Ishikawa (cell line): ENCODE results near the gene FAM114A2.

Source experiments
- CEBPB ChIP-seq: IDR thresholded peaks from 2 replicates; pipeline ENCODE4 v1.6.1; 2012
- CREB1 ChIP-seq: IDR thresholded peaks from 2 replicates; pipeline ENCODE4 v1.6.1; 2012; ENCODE audit warnings: low read depth
- EGR1 ChIP-seq: IDR thresholded peaks from 2 replicates; pipeline ENCODE4 v1.6.1; 2012
- EP300 ChIP-seq: IDR thresholded peaks from 2 replicates; pipeline ENCODE4 v1.6.1; 2012; ENCODE audit warnings: borderline replicate concordance
- FOXM1 ChIP-seq: IDR thresholded peaks from 2 replicates; pipeline ENCODE4 v1.6.1; 2012; ENCODE audit warnings: low read depth, borderline replicate concordance
- NFIC ChIP-seq: IDR thresholded peaks from 2 replicates; pipeline ENCODE4 v1.6.1; 2012
- RAD21 ChIP-seq: IDR thresholded peaks from 2 replicates; pipeline ENCODE4 v1.6.1; 2012; ENCODE audit warnings: low read depth
- TAF1 ChIP-seq: IDR thresholded peaks from 2 replicates; pipeline ENCODE4 v1.6.1; 2012; ENCODE audit warnings: low read depth, mild to moderate bottlenecking
- TCF12 ChIP-seq: IDR thresholded peaks from 2 replicates; pipeline ENCODE4 v1.6.1; 2012; ENCODE audit warnings: low read depth
- TEAD4 ChIP-seq: IDR thresholded peaks from 2 replicates; pipeline ENCODE4 v1.6.1; 2012
- YY1 ChIP-seq: IDR thresholded peaks from 2 replicates; pipeline ENCODE4 v1.6.1; 2012; ENCODE audit warnings: low read depth
- ZBTB7A ChIP-seq: IDR thresholded peaks from 2 replicates; pipeline ENCODE4 v1.6.1; 2012; ENCODE audit warnings: low read depth
- TF ChIP-seq, protein P1 (sequence below): IDR thresholded peaks from 2 replicates; pipeline ENCODE4 v1.6.1; 2012; ENCODE audit warnings: low read depth, mild to moderate bottlenecking
- TF ChIP-seq, protein P2 (sequence below): IDR thresholded peaks from 2 replicates; pipeline ENCODE4 v1.6.1; 2012
- TF ChIP-seq, protein P3 (sequence below): IDR thresholded peaks from 2 replicates; pipeline ENCODE4 v1.6.1; 2012

The FAM114A2 gene

DNA sequence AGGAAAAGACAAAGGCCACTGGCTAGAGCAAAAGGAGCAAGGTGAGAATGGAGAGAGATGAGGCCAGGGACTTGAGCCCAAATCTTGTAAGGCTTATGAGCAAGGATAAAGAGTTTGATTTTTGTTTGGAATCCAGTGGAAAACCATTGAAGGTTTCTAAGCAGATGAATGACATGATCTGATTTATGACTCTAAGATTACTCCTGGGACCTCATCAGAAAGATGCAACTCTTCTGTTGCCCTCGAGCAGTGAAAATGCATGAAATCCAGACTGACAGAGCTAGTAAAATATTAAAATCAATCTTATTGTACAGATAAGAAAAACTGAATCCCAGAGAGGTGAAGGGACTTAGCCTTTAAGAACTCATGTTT, 734 bp upstream of the FAM114A2 start:
- TF ChIP-seq TCF12 (no peak), TAF1 (no peak), EGR1 (no peak), ZBTB7A (no peak), TEAD4 (no peak), CEBPB (no peak)
- TF ChIP-seq, protein P1, sequence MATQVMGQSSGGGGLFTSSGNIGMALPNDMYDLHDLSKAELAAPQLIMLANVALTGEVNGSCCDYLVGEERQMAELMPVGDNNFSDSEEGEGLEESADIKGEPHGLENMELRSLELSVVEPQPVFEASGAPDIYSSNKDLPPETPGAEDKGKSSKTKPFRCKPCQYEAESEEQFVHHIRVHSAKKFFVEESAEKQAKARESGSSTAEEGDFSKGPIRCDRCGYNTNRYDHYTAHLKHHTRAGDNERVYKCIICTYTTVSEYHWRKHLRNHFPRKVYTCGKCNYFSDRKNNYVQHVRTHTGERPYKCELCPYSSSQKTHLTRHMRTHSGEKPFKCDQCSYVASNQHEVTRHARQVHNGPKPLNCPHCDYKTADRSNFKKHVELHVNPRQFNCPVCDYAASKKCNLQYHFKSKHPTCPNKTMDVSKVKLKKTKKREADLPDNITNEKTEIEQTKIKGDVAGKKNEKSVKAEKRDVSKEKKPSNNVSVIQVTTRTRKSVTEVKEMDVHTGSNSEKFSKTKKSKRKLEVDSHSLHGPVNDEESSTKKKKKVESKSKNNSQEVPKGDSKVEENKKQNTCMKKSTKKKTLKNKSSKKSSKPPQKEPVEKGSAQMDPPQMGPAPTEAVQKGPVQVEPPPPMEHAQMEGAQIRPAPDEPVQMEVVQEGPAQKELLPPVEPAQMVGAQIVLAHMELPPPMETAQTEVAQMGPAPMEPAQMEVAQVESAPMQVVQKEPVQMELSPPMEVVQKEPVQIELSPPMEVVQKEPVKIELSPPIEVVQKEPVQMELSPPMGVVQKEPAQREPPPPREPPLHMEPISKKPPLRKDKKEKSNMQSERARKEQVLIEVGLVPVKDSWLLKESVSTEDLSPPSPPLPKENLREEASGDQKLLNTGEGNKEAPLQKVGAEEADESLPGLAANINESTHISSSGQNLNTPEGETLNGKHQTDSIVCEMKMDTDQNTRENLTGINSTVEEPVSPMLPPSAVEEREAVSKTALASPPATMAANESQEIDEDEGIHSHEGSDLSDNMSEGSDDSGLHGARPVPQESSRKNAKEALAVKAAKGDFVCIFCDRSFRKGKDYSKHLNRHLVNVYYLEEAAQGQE, result no peak
- TF ChIP-seq, protein P2, sequence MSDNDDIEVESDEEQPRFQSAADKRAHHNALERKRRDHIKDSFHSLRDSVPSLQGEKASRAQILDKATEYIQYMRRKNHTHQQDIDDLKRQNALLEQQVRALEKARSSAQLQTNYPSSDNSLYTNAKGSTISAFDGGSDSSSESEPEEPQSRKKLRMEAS, result no peak
- TF ChIP-seq, protein P3, sequence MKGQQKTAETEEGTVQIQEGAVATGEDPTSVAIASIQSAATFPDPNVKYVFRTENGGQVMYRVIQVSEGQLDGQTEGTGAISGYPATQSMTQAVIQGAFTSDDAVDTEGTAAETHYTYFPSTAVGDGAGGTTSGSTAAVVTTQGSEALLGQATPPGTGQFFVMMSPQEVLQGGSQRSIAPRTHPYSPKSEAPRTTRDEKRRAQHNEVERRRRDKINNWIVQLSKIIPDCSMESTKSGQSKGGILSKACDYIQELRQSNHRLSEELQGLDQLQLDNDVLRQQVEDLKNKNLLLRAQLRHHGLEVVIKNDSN, result no peak

DNA sequence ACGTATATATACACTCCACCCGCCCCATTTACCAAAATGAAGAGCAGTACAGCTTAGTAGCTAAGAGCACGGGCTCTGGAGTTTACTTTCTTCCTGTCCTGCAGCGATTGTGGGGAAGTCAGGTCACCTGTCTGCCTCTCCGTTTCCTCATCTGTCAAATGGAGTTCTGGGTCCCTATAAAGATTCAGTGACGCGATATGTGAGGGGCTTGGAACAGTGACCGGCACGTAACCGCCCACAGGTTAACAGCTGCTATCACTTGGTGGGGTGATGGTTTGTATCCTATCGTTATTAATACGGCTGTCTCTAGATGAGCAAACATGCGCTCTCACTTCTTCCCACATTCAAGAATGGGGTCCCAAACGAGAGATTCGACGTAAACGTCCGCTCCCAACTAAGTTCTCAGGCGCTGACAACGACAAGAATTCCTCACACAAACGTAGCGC, 426 bp downstream of the FAM114A2 start:
- TF ChIP-seq YY1 (no peak), TAF1 (no peak)
- TF ChIP-seq, protein P3, result no peak

DNA sequence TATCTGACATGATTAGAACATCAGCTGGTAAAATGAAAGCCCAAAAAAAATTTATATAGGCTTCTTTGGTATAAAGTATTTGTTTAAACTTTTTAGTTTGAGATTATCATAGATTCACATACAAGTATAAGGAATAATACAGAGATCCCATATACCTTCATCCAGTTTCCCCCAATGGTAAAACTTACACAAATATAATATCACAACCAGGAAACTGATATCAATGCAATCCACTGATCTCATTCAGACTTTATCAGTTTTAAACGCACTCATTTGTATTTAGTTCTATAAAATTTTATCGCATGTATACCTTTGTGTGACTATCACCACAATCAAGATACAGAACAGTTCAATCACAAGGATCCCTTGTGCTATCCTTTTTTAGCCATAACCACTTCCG, 3.8 kb downstream of the FAM114A2 start:
- TF ChIP-seq ZBTB7A, result no peak

DNA sequence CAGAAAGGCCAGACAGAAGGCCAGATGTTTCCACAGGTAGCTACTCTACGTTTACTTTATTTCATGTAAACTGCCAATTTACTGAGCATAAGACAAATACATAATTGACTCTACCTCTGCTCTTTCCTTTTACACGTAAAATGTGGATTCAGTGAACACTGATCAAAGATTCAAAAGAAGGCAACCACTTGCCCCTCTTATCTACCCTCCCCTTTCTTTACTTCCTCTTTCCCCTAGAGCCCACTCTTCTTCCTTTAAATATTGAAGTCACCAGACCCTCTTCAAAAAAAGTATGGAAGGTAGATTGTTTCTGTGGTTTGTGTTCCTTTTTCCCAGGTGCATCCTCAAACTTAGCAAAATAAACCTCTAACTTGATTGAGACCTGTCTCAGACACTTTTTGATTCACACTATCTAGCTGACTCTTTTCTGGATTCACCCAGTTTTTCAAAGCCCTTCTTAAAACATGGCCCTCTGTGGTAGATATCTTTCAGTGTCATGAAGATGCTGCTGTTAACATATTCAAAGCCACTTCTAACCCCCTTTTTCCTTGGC, 6.7 kb downstream of the FAM114A2 start:
- TF ChIP-seq, protein P3, result no peak
- TF ChIP-seq ZBTB7A, result no peak
- no peak for TF ChIP-seq RAD21
- TF ChIP-seq FOXM1, result no peak
- TF ChIP-seq, protein P1, result no peak
- TF ChIP-seq CREB1, result no peak
- no peak for TF ChIP-seq EGR1
- TF ChIP-seq TEAD4, result no peak
- TF ChIP-seq YY1, result no peak
- no peak for TF ChIP-seq NFIC
- TF ChIP-seq EP300, result no peak
- no peak for TF ChIP-seq TAF1
- no peak for TF ChIP-seq CEBPB

DNA sequence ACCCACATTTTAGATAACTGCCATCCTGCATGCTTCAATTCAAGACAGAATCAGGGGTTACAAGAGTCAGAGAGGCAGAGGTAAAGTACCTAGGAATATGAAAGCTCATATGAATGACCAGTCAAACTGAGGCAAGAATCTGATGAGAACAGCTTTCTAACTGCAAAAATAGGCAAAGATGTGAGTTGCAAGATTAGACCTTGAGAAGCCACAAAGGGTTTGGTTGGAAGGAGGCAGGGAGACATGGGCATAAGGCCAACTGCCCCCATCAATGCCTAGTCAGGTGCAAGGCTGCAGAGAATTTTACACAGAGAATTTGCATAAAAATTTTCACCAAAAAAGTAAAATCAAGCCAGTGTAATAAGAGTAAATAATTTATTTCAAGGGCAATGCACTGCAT, 12.8 kb downstream of the FAM114A2 start:
- no peak for TF ChIP-seq TAF1
- TF ChIP-seq CREB1, result no peak
- no peak for TF ChIP-seq YY1
- no peak for TF ChIP-seq ZBTB7A
- no peak for TF ChIP-seq NFIC
- TF ChIP-seq, protein P3, result no peak
- no peak for TF ChIP-seq FOXM1
- no peak for TF ChIP-seq EP300
- no peak for TF ChIP-seq TCF12
- TF ChIP-seq, protein P2, result no peak
- TF ChIP-seq TEAD4, result no peak

DNA sequence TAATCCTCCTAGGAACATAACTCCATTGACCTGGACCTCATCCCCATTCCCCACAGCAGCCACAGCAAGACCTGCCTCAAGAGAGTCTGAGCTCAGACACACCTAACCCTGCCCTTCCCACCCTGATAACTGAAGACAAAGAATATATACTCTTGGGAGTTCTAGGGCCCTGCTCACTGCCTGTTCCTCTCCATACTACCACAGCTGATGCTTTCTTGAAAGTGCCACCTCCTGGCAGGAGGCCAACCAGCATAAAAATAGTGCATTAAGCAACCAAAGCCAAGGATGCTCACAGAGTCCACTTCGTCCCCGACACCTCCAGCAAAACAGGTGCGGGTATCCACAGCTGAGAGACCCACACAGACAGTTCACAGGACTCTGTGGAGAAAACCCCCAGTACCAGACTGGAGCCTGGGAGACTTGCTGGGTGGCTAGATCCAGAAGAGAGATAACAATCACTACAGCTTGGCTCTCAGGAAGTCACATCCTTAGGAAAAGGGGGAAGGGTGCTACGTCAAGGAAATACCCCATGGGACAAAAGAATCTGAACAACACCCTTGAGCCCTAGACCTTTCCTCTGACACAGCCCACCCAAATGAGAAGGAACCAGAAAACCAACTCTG, 23.5 kb downstream of the FAM114A2 start:
- TF ChIP-seq NFIC, result no peak
